Activated T-cell treated with anti-CD3 and anti-CD28 coated beads, Interleukin-2, amount 50 U/mL, for 72 hours (primary cell): ENCODE data around the gene TCF25. TPM values are rescaled to one million over a fixed set of nuclear protein-coding genes. Genes with fewer than 3 reads are reported as not detected.
"Not testable (repeated sequence)": the region's sequence is repeated elsewhere in the genome, so short reads cannot be mapped to it uniquely, and the experiment has no call there.

Experiments used
- ATAC-seq, 2 donors: fragments of 150-1000 bp; cut with Tn5 transposase; replicated peaks in 1 of 2; 2 replicates each; pipeline ENCODE4 v1.10.0; 2021; ENCODE audit warnings: moderate library complexity in 2 of 2, mild to moderate bottlenecking in 1 of 2
- DNase-seq, 2 donors: peaks; one replicate each; pipeline ENCODE4 v3.0.0; 2021 to 2022; ENCODE audit warnings: mixed read lengths in 1 of 2
- H3K27ac Mint-ChIP-seq: one replicate; pipeline ENCODE4 v1.8.0; 2022; ENCODE audit warnings: mild to moderate bottlenecking, moderate library complexity, mixed read lengths
- H3K27me3 Mint-ChIP-seq: one replicate; pipeline ENCODE4 v1.8.0; 2022; ENCODE audit warnings: low read depth, mixed read lengths
- H3K36me3 Mint-ChIP-seq, 2 donors: one replicate each; pipeline ENCODE4 v1.8.0; 2022; ENCODE audit warnings: mixed read lengths in 2 of 2, mild to moderate bottlenecking in 1 of 2; ENCODE audit not compliant: insufficient read depth in 2 of 2
- H3K4me1 Mint-ChIP-seq: one replicate; pipeline ENCODE4 v1.8.0; 2022; ENCODE audit warnings: low read depth, mixed read lengths
- H3K4me3 Mint-ChIP-seq, 2 donors: one replicate each; pipeline ENCODE4 v1.8.0; 2022; ENCODE audit warnings: mild to moderate bottlenecking in 2 of 2, mixed read lengths in 2 of 2, moderate library complexity in 2 of 2
- H3K9me3 Mint-ChIP-seq, 2 donors: one replicate each; pipeline ENCODE4 v1.8.0; 2022; ENCODE audit warnings: mixed read lengths in 2 of 2
- total RNA-seq, 2 donors: library from RNA; stranded (reverse); gene quantifications; one replicate each; pipeline ENCODE4 v1.2.3, GENCODE V29; 2022

The TCF25 gene, protein sequence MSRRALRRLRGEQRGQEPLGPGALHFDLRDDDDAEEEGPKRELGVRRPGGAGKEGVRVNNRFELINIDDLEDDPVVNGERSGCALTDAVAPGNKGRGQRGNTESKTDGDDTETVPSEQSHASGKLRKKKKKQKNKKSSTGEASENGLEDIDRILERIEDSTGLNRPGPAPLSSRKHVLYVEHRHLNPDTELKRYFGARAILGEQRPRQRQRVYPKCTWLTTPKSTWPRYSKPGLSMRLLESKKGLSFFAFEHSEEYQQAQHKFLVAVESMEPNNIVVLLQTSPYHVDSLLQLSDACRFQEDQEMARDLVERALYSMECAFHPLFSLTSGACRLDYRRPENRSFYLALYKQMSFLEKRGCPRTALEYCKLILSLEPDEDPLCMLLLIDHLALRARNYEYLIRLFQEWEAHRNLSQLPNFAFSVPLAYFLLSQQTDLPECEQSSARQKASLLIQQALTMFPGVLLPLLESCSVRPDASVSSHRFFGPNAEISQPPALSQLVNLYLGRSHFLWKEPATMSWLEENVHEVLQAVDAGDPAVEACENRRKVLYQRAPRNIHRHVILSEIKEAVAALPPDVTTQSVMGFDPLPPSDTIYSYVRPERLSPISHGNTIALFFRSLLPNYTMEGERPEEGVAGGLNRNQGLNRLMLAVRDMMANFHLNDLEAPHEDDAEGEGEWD
- total RNA-seq = 100 to 1,000 TPM; 167 to 195 TPM

DNA sequence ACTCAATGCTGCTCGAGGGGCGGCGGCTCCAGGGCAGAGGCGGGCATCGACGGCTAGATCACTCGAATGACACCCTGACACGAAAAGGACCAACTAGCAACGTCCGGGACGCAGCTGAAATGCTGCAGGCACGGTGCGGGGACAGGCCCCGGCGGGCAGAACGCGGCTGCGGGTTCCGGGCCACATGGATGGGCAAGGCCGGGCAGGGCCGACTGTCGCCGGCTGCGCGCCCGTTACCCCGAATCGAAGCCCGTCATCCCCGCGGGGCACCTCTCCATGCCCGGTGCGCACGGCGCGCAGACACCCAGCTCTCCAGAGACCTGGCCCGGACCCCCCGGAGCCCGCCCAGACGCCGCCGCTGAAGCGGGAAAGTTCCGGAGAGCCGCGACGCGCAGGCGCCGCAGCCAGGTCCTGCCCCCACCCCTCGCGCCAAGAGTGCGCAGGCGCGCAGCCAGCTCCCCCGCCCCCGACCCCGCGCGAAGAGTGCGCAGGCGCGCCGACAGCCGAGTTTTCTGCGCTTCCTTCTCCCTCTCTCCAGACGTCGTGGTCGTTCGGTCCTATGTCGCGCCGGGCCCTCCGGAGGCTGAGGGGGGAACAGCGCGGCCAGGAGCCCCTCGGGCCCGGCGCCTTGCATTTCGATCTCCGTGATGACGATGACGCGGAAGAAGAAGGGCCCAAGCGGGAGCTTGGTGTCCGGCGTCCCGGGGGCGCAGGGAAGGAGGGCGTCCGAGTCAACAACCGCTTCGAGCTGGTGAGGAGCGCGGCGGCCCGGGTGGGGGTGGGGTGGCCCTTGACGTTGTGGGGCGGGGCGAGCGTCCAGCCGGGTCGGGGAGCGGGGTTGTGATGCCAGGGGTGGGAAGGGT is at the start of gene TCF25:
Gene TCF25, plus strand, starts transcription at position 484 of the 863 bp plus-strand sequence. Its CDS starts 76 bp downstream, at position 560.
- Mint-ChIP-seq H3K36me3 (peaks cover 7 to 18% of the 10 kb centered on the region in 2 donors), H3K4me1 (peaks cover 11% of the 10 kb centered on the region), H3K9me3 (peaks cover 2 to 3% of the 10 kb centered on the region in 2 donors), H3K4me3 (peak within 1 kb of the TSS; percentile 94 to 95), H3K27ac (peak within 1 kb of the TSS; percentile 98), H3K27me3 (no peaks in the 10 kb centered on the region)
- DNase-seq (peak; percentile 85 to 89), ATAC-seq (peak; percentile 57)

GRCh38 chr16:89823824-89824148 is 49.6 kb upstream of the TCF25 start:
- not testable (repeated sequence) for H3K27me3 Mint-ChIP-seq, H3K9me3 Mint-ChIP-seq, H3K4me3 Mint-ChIP-seq, DNase-seq, H3K36me3 Mint-ChIP-seq, ATAC-seq, H3K27ac Mint-ChIP-seq
- H3K4me1 Mint-ChIP-seq = peaks cover 18% of the 10 kb centered on the region

- Mint-ChIP-seq H3K4me1 (peaks cover 9% of the 10 kb centered on the region), H3K4me3 (peak overlapping the region in 1 of 2 donors; percentile 39), H3K27me3 (peaks cover 22% of the 10 kb centered on the region), H3K27ac (no peak overlapping the region), H3K9me3 (no peaks in the 10 kb centered on the region), H3K36me3 (no peaks in the 10 kb centered on the region)
- DNase-seq = no peak
- no peak for ATAC-seq
Observed at GRCh38 chr16:89826531-89827382, 46.6 kb upstream of the TCF25 start.

- no peak for DNase-seq
- H3K27ac Mint-ChIP-seq = no peak overlapping the region
- no peaks in the 10 kb centered on the region for H3K36me3 Mint-ChIP-seq
- H3K27me3 Mint-ChIP-seq = peaks cover 30% of the 10 kb centered on the region
- H3K4me3 Mint-ChIP-seq = peak overlapping the region; percentile 58 to 72
- ATAC-seq = no peak
- peaks cover 4% of the 10 kb centered on the region for H3K4me1 Mint-ChIP-seq
- no peaks in the 10 kb centered on the region for H3K9me3 Mint-ChIP-seq
Observed at GRCh38 chr16:89827383-89828198, 45.8 kb upstream of the TCF25 start.

GRCh38 chr16:89828199-89828869 is 45.1 kb upstream of the TCF25 start, which contains the start of gene SPIRE2:
SPIRE2 (plus strand) TSS chr16:89828475; CDS start chr16:89828551, 76 bp downstream.
- Mint-ChIP-seq H3K9me3 (no peaks in the 10 kb centered on the region), H3K4me3 (peak within 1 kb of the TSS; percentile 73), H3K4me1 (peaks cover 4% of the 10 kb centered on the region), H3K27me3 (peaks cover 31% of the 10 kb centered on the region), H3K27ac (no peak within 1 kb of the TSS), H3K36me3 (no peaks in the 10 kb centered on the region)
- peak; percentile 88 to 94 for ATAC-seq
- peak; percentile 77 to 85 for DNase-seq

DNA sequence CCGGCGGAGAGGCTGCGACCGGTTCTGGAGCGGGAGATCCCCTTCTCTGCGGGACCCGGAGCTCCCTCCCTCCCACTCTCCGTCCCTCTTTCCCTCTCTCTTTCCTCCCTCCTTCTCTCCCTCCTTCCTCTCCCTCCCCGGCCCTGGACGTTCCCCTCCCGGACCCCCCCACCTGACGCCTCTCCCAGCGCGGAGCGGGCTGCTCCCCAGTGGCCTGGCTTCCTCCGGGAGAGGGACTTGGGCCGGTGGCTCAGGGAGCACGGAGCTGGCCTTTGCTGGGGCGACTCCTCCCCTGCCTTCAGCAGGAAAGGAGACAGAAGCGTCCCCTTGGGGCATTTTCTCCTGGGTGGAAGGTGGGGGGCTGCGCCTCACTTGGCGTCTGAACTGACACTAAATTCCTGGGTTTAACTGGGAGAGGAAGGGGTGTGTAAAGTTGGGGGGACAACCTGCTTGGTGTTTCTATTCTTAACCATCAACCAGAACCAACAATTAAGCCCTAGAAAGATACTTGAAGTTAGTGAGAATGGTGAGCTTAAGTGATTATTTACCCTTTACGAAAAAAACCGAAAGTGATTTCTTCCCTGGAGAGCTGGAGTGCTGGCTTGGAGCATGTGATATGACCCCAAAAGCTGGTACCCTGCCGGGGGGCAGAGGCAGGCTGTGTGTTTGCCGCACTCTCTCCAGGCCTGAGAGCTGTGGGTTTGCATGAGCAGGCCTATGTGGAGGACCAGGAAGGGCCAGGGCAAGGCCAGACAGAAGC is 44.3 kb upstream of the TCF25 start:
- Mint-ChIP-seq H3K27me3 (peaks cover 31% of the 10 kb centered on the region), H3K4me3 (peak overlapping the region; percentile 73)

DNA sequence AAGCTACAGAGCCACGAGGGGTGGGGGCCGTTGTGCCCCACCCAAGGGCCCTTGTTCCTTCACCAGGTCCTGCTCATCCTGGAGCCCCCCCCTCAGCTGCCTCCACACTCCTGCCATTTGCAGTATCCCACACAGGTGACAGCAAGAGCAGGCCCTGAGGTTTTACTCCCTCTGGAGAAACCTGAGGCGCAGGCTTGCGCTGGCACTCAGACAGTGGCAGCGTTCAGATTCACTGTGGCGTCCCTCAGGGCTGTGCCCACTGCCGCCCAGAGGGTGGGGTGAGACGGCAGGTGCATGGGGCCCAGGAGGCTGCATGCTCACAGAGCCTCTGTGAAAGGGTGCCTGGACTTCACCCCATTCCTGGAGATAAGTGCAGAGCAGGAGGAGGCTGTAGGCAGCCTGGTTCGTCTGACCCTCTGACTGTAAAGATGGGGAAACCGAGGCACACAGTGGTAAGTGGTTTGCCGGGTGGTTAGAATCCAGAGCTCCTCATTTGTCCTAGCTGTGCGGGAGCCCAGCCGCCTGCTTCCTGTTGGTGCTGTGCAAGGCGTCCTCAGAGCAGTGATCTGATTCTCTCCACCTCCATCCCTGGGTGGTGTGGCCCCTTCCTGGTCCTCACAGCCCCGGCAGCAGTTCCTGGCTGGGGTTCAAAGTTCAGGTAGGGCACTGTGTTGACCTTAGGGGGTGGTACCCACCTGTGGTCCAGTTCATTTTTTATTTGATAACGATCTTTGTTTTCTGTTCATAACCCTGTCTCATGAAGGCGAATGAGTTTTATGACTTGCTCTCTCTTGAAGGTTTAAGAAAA is 43.6 kb upstream of the TCF25 start:
- no peak for DNase-seq
- Mint-ChIP-seq H3K4me3 (peak overlapping the region; percentile 21 to 39), H3K27ac (no peak overlapping the region), H3K27me3 (peaks cover 31% of the 10 kb centered on the region), H3K4me1 (peaks cover 4% of the 10 kb centered on the region), H3K9me3 (no peaks in the 10 kb centered on the region), H3K36me3 (no peaks in the 10 kb centered on the region)
- no peak for ATAC-seq

More for the DNA sequence above, 44.3 kb upstream of the TCF25 start:
- H3K36me3 Mint-ChIP-seq = no peaks in the 10 kb centered on the region
- H3K4me1 Mint-ChIP-seq = peaks cover 4% of the 10 kb centered on the region
- ATAC-seq (no peak), DNase-seq (no peak)
- H3K27ac Mint-ChIP-seq = no peak overlapping the region
- H3K9me3 Mint-ChIP-seq = no peaks in the 10 kb centered on the region

DNA sequence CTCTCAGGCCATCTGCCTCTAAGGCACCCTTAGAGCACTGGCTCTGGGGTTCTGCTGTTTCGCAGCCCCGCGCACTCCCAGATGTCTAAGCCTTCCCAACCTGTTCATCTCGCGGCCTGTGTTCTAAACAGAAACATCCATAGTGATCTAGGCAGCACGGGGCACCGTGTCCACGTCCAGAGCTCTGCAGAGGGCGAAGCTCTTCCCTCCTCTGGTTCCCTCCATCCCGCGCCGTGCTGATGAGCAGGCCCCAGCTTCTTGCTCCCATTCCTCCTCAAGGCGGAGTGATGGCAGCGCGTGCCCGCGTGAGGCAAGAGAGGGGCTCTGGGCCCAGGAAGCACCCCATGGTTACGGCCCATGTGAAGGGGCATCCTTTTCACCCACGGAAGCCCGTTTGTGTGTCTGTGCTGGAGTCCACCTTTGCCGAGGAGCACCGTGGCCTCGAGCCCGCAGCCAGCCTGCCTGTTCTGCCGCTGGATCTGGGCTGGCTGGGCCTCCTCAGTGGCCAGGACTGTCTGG is 41.5 kb upstream of the TCF25 start:
- Mint-ChIP-seq H3K36me3 (no peaks in the 10 kb centered on the region), H3K4me1 (peaks cover 4% of the 10 kb centered on the region), H3K9me3 (no peaks in the 10 kb centered on the region), H3K27ac (no peak overlapping the region), H3K4me3 (no peak overlapping the region), H3K27me3 (peaks cover 31% of the 10 kb centered on the region)
- no peak for ATAC-seq
- DNase-seq = no peak

- not testable (repeated sequence) for H3K4me3 Mint-ChIP-seq, DNase-seq, ATAC-seq, H3K36me3 Mint-ChIP-seq, H3K27ac Mint-ChIP-seq, H3K9me3 Mint-ChIP-seq
- Mint-ChIP-seq H3K27me3 (peaks cover 31% of the 10 kb centered on the region), H3K4me1 (peaks cover 22% of the 10 kb centered on the region)
Observed at GRCh38 chr16:89833664-89834363, 39.6 kb upstream of the TCF25 start.
